Endometrial microvascular endothelial cells (primary cell): ENCODE data around the gene SCN7A. TPM values are rescaled to one million over a fixed set of nuclear protein-coding genes. Genes with fewer than 3 reads are reported as not detected.

ENCODE experiments used
- in situ Hi-C: cut with HindIII; loops from 2 replicates; pipeline ENCODE4 v1.10.0; 2017; ENCODE audit warnings: low sequenced_read_pairs, low pct_unique_long_range_greater_than_20kb; ENCODE audit errors: inconsistent ontology term
- total RNA-seq: library from RNA; depleted of rRNA; stranded (reverse); fragments of >200 nt; gene quantifications from one replicate; pipeline ENCODE4 v1.2.3, GENCODE V29; 2015; ENCODE audit errors: inconsistent ontology term

SCN7A gene
- total RNA-seq = not detected

DNA sequence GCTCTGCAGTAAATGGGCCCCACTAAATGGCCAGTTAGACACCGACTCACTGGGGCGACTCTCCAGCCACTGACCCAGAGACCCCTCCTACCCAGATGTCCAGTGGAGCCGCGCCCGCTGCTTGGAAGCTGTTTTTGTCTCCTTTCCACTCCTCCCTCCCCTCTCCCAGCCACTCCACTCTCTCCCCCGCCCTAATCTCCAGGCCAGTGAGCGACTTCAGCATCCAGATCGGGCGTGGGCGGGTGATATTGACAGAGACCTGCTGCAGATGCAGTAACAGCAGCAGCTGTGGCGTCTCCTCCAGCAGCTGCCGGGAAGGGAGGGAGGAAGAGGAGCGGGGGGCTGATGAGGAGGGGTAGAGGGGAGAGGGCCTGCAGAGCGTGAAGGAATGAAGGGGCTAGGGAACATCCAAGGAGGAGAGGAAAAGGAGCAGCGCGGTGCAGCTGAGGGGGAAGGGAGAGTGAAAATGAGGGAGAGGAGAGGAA lies at the start of gene SCN7A:
SCN7A (minus strand) TSS at position 110 of the 485 bp plus-strand sequence. CDS start 16,553 bp downstream, outside the sequence.
- in situ Hi-C loops = no loop called here

DNA sequence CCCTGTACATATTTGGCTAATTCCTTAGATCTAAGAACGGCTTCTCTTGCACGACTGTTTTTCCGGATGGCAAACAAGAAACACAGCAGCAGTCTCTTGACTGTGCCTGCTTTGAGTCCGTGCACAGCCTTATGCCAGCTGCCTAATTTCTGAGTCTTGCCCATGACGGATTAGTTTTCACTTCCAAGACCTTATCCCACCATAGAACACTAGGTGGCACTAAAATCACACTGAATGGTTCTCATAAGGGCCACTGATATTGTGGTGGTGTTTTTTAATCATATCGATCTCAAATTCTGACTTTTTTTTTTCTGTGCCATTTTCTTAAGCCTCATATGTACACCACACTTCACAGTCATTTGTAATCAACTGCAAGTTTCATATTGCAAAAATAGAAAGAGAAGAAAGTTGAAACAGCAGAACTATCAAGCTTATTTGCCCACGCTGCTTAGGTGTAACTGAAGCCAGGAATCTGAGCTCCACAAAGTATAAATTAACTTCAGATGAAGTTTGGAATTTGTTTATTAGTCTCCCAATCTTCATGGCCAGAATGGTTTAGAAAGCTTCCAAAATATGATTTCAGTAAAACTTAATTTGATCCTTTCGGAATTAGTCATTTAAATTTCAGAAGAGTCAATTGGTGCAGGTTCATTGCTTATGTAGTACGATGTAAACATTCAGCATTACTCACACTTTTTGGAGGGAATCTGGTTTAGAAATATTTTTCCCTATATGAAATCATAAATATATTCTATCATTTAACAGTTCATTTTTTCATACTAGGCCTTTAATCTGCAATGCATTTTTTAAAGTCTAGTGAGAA lies 45.5 kb upstream of the SCN7A start:
- in situ Hi-C loops = no loop called here

DNA sequence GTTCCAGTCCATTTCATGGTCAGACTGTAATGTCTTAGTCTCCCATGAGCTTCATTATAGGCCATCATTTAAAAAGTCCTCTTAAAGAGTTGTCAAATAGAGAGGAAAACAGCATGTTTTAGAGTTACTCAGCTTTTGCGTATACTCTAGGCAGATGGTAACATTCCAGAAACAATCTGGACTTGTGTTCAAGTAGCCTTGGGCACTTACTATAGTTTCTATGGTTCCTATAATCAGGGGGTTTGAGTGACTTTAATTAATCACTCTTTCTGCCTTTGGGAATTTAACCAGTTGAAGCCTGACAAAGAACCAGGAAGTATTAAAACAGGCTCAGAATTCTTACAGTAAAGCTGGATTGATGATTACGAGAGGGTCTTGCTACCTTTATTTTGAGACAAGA lies 42.1 kb upstream of the SCN7A start:
- in situ Hi-C loops = no loop called here

DNA sequence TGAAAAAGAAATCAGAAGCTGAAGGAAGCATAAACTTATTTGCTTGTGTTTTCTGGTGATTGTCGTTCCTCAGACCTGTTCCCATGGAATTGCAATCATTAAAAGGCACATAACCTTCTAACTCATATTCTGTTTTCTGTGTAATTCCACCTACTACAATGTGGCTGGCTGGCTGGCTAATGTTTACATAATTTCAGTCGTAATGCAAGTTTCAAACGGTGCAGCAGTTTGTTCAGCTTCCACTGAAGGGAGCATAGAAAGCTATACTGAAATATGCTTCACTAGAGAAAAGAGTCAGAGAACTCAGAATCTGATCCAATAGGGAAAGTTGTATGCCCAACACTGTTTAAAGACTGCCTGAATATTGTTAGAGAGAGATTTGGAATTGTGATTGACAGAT lies 27.1 kb upstream of the SCN7A start:
- in situ Hi-C loops = no loop called here

- in situ Hi-C loops = no loop called here
Observed at GRCh38 chr2:166520604-166521003, 26.6 kb upstream of the SCN7A start.

- in situ Hi-C loops = no loop called here
Observed at GRCh38 chr2:166519391-166519962, 25.4 kb upstream of the SCN7A start.

DNA sequence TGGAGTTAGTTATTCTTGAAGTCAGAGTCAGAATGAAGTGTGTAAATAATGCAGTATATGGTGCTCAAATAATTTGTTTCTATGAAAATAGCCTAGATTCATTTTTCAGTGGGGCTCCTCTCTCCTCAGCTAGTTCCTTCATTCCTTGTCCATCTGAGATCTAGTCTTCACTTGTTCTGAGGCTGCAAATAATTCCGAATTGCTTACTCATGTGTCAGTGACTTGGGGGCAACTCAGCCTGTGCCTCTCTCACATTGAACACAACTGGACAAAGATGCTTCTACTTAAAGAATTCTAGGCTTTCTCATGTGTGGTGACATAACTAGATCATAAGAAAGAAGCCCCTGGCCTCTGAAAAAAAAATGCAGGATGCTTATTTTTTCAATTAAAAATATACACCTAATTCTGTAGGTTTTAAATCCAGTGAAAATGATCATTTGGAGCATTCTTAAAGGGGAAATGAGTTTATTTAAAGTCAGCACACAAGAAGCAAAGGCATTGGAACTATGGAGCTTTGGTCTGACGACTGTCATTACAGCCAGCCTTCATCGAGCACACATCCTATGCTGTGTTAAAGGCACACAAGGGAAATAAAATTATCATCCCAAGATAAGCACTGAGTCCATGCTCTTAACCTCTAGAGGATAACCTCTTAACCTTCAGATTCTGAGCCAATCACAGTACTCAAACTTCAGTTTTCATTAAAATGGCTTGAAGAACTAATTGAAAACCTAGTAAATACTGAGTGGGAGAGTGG lies 24.8 kb upstream of the SCN7A start:
- in situ Hi-C loops = no loop called here

DNA sequence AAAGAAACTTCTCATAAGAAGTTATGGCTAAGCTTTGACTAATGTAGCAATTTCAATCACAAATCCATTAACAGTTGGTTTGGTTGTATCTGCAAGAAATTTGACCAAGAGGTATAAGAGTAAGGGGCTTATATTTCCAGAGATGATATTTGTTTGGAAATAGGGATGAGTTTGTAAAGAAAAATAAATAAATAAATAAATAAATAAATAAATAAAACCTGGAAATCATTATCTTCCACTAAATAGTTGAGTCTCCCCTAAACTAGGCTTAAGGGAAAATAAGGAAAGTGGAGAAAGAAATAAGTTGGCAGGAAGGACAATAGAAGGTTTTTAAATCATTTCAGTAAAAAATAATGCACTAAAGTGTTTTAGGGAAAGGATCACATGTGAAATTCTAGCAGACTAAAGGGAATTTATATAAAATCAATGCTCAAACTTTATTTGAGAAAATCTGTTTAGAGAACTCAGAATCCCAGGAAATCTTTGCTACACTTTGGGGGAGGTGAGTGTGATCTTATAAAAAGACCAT lies 23.5 kb upstream of the SCN7A start:
- in situ Hi-C loops = no loop called here

DNA sequence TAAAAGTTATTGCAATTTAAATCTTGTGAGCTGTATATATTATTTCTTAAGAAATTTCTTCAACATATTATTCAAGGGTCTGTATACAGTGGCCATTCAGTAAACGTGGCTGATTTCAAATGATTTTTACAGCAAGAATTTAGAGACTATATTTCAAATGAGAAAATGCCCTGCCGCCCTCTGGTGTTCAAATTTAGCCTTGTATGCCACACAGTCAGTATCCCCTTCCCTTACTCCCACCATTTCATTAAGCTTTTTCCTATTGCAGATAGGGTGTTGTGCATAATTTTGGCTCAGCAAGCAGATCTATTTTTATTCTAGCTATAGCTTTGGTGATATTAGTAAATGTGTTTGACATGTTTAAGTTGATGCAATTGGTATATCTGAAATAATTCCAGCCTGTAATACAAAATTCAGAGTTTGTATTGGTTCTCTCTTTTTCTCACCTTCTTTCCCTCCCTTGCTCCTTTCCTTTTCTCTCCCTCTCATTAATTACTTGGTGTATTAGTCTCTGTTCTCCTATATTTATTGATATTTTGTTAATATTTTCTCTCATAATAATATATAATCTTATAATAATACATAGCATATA lies 22.8 kb upstream of the SCN7A start:
- in situ Hi-C loops = no loop called here

- in situ Hi-C loops = no loop called here
Observed at GRCh38 chr2:166513952-166514351, 19.9 kb upstream of the SCN7A start.

GRCh38 chr2:166499281-166499680 lies 5.2 kb upstream of the SCN7A start:
- in situ Hi-C loops = no loop called here

DNA sequence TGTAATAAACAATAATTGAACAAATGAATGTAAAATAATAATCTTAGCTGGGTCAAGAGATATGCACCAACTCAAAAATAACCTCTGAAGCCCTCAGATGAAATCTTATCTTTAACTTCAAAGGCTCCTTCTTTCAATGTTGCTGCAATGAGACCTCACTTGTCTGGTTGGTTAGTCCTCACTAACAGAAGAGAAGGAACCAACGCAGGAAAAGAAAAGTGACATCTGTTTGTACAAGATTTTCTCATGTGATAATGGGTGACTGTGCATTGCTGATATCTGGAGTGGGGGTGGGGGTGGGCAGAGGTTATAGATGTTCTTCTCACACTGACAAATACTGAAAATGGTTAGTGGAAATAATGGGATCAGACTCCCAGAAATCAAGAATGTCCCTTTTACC lies 2.6 kb downstream of the SCN7A start:
- in situ Hi-C loops = no loop called here

GRCh38 chr2:166487171-166487570 lies 6.9 kb downstream of the SCN7A start:
- in situ Hi-C loops = no loop called here

DNA sequence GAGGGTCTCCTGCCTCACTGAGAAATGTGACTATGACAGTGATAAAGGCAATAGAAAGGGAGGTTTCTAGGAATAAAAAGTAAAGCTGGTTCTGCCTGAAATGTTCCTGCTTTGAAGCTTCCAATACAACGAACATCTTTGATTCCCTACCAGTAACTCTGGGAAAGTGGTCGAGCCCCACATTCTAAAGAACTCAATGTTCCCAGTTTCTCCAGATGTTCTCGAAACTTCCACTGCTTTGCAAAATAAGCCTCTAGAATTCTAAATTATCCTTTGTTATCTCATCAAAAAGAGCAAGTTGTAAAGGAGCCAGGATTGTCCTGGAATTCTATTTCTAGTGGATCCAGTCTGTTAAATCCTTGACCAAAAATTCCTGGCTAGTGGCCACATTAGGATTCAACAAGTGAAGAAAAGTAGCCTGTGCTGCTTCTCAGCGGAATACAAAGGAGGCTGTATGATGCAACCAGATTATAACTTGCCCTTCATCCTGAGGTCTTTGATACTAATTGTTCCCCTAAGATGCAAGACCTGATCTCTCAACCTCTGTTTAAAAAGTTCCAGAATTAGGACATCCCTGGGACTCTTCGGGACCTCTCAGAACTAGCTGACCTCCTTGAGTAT lies 8.4 kb downstream of the SCN7A start:
- in situ Hi-C loops = no loop called here

DNA sequence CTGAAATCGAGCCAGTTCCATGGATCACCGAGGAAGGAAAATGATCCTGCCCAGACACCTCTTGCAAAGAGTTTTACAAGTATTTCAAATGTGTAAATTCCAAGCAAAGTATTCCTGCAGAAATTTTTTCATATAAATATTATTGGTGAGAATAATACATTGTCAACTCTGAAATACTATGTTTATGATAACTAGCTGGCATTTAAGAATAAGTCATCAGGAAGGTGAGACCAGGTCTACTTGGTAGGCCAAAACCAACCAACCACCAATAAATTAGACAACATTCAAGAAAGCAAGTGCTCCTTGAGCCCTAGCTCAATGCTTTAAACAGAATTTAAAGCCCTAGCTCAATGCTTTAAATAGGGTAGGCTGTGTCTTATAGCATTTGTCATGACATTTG lies 21.7 kb downstream of the SCN7A start:
- in situ Hi-C loops = no loop called here

DNA sequence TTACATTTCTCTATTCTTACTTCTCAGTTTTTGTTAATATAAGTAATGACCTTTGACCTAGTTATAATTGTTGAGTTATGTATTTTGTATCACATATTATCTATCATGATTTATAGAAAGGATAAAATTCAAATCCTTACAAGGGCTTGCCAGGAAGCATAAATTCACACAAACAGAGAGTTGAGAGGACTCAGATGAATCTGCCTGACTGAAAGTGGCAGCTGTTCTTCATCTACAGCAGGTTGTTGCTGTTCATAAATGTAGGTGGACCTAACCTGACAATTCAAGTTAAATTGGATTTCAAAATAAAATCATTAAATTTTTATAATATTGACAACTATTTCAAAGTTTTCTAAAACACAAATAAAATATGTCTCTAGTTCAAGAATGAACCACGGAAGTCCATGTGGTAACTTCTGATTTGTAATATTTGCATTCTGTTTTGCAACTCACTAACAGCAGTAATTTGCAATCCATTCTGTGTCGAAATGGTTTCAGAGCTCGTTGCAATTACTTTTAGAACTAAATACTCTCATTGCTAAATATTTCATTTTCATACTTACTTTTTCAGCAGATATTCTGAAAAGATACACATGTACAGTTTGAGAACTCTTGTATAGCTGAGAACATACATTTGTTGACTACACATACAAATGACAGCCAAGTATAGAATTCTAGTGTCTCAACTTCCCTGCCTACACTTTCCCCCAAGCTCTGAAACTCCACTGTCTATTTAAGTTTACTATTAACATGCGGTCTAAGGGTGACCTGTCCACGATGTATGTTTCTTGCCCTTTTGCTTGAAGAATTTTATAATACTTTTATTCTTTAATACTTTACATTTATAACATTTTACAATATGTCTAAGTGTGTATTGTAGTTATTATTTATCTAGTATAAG lies 25.7 kb downstream of the SCN7A start:
- in situ Hi-C loops = no loop called here

GRCh38 chr2:166464187-166464586 lies 29.9 kb downstream of the SCN7A start:
- in situ Hi-C loops = no loop called here

- in situ Hi-C loops = no loop called here
Observed at GRCh38 chr2:166463640-166464039, 30.4 kb downstream of the SCN7A start.
